Measurements from ENCODE around the gene GUCD1.
"Not testable (repeated sequence)": the region's sequence is repeated elsewhere in the genome, so short reads cannot be mapped to it uniquely, and the experiment has no call there.

The GUCD1 gene

GRCh38 chr22:24554313-24555164 is at the start of gene GUCD1:
TSS of gene GUCD1 (minus strand) at chr22:24555138. CDS start at chr22:24554991, 147 bp downstream.
- no peak for DNase-seq

GRCh38 chr22:24603770-24604629 is 49.1 kb upstream of the GUCD1 start:
- not testable (repeated sequence) for DNase-seq

- DNase-seq, result not testable (repeated sequence)
These were observed 48.2 kb upstream of the GUCD1 start, which contains the start of gene GGT1 for GRCh38 chr22:24602847-24603769. TSS of gene GGT1 (plus strand) at chr22:24603193. CDS start at chr22:24611082, 7,889 bp downstream.

GRCh38 chr22:24602105-24602749 is 47.3 kb upstream of the GUCD1 start:
- not testable (repeated sequence) for DNase-seq

- no peak for DNase-seq
These were observed 46.5 kb upstream of the GUCD1 start for GRCh38 chr22:24601217-24602104.

GRCh38 chr22:24599958-24600715 is 45.2 kb upstream of the GUCD1 start:
- not testable (repeated sequence) for DNase-seq

GRCh38 chr22:24599514-24599913 is 44.6 kb upstream of the GUCD1 start:
- DNase-seq, result no peak

GRCh38 chr22:24597076-24597475 is 42.1 kb upstream of the GUCD1 start:
- not testable (repeated sequence) for DNase-seq

GRCh38 chr22:24595863-24596262 is 40.9 kb upstream of the GUCD1 start:
- DNase-seq, result no peak

- no peak for DNase-seq
These were observed 40.3 kb upstream of the GUCD1 start for GRCh38 chr22:24595228-24595627.

- DNase-seq, result no peak
These were observed 39.7 kb upstream of the GUCD1 start for GRCh38 chr22:24594569-24595120.

GRCh38 chr22:24593836-24594568 is 39.1 kb upstream of the GUCD1 start:
- no peak for DNase-seq

- not testable (repeated sequence) for DNase-seq
These were observed 38.6 kb upstream of the GUCD1 start for GRCh38 chr22:24593559-24593835.

GRCh38 chr22:24592851-24593558 is 38.1 kb upstream of the GUCD1 start, which contains the start of gene LRRC75B:
TSS of gene LRRC75B (minus strand) at chr22:24593073. CDS start at chr22:24593039, 34 bp downstream.
- DNase-seq, result peak; percentile 47 to 77

GRCh38 chr22:24592058-24592850 is 37.3 kb upstream of the GUCD1 start:
- no peak for DNase-seq

GRCh38 chr22:24591286-24591830 is 36.4 kb upstream of the GUCD1 start:
- DNase-seq, result no peak

- DNase-seq, result no peak
These were observed 35.7 kb upstream of the GUCD1 start for GRCh38 chr22:24590596-24591173.

Measured in SHP77 (cell line).